ENCODE data around the gene FGF6. TPM values are rescaled to one million over a fixed set of nuclear protein-coding genes. Genes with fewer than 3 reads are reported as not detected.

The FGF6 gene
- total RNA-seq, 2 experiments from 2014 or later: not detected

GRCh38 chr12:4438834-4439596 is 6.6 kb downstream of the FGF6 start:
- Mint-ChIP-seq H3K36me3 (peaks cover 2% of the 10 kb centered on the region), H3K27ac (no peak overlapping the region), H3K4me3 (no peak overlapping the region), H3K9me3 (no peaks in the 10 kb centered on the region), H3K4me1 (peaks cover 9% of the 10 kb centered on the region), H3K27me3 (no peaks in the 10 kb centered on the region)
- no peak for DNase-seq

GRCh38 chr12:4435537-4435936 is 10.1 kb downstream of the FGF6 start:
- H3K4me3 Mint-ChIP-seq: no peak overlapping the region
- no peaks in the 10 kb centered on the region for H3K27me3 Mint-ChIP-seq
- H3K36me3 Mint-ChIP-seq: peaks cover 2% of the 10 kb centered on the region
- DNase-seq: no peak
- H3K27ac Mint-ChIP-seq: no peak overlapping the region
- H3K4me1 Mint-ChIP-seq: peaks cover 9% of the 10 kb centered on the region
- no peaks in the 10 kb centered on the region for H3K9me3 Mint-ChIP-seq

DNA sequence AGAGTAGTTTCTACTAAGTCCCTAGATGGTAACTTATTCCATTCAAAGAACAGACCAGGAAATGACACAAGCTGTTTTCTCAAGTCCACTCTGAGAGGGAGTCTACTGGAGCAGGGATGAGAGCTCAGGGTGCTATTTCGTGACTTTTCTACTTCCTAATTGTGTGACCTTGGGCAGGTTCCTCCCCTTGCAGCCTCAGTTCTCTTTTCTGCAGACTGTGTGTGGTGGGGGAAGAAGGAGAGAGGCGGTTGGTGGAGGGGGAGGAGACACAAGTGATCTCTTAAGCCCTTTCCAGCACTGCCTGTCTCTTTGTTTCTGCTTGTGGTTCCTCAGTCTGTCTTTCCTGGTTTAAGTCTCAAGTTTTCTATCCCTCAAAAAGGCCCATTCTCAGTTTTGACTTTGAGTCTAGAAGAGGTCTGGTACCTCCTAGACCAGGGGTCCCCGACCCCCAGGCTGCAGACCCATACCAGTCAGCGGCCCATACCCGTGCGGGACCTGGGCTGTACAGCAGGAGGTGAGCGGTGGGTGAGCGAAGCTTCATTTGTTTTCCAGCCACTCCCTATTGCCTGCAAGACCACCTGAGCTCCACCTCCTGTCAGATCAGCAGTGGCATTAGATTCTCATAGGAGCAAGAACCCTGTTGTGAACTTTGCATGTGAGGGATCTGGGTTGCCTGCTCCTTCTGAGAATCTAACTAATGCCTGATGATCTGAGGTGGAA is 10.7 kb downstream of the FGF6 start:
- no peak for DNase-seq
- peaks cover 2% of the 10 kb centered on the region for H3K36me3 Mint-ChIP-seq
- no peak overlapping the region for H3K27ac Mint-ChIP-seq
- H3K4me1 Mint-ChIP-seq: peaks cover 9% of the 10 kb centered on the region
- H3K27me3 Mint-ChIP-seq: no peaks in the 10 kb centered on the region
- no peaks in the 10 kb centered on the region for H3K9me3 Mint-ChIP-seq
- no peak overlapping the region for H3K4me3 Mint-ChIP-seq

GRCh38 chr12:4434301-4434700 is 11.3 kb downstream of the FGF6 start:
- Mint-ChIP-seq H3K36me3 (peaks cover 2% of the 10 kb centered on the region), H3K27me3 (no peaks in the 10 kb centered on the region), H3K9me3 (no peaks in the 10 kb centered on the region), H3K4me1 (peaks cover 4% of the 10 kb centered on the region), H3K4me3 (no peak overlapping the region), H3K27ac (no peak overlapping the region)
- no peak for DNase-seq

- DNase-seq: no peak
- H3K36me3 Mint-ChIP-seq: peaks cover 2% of the 10 kb centered on the region
- H3K4me1 Mint-ChIP-seq: no peaks in the 10 kb centered on the region
- H3K27me3 Mint-ChIP-seq: no peaks in the 10 kb centered on the region
- H3K9me3 Mint-ChIP-seq: no peaks in the 10 kb centered on the region
- no peak overlapping the region for H3K27ac Mint-ChIP-seq
- no peak overlapping the region for H3K4me3 Mint-ChIP-seq
Observed at GRCh38 chr12:4433745-4434058, 11.9 kb downstream of the FGF6 start.

DNA sequence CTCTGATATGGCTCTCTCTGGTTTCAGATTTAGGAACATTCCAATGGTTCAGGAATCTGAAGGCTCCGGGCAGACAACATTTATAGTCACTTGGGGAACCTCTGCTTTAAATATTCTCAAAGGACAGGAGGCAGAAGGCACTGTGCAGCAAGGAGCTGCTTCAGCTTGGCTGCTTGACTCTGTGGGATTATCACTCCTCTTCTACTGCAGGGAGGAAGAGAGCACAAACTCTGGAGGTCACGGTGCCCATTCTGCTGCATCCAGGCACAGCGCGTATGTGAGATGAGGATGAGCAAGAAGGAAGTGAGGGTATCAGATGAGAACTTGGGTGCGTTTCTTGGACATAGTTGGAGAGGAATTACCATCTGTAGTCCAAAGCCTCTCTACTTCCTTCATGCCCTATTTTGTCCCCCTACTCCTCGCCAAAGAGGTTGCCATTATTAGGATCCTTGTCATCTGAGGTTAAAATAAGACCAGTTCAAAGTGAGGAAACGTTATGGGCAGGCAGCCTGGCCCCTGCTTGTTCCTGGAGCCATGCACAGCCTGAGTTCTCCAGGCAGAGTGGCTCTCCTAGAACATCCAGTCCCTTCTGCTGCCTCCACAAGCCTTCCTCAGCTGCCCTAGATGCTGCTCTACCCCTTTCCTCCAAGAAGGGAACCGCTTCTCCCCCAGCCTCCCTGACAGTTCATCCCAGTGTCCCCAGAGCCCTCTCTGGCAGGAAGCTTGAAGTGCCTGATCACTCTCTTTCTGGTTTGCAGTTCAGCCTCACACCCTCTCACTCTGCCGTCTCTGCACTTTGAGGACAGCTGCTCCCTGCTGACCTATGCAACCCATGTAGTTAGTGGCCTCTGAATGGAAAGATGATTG is 12.5 kb downstream of the FGF6 start:
- Mint-ChIP-seq H3K4me3 (no peak overlapping the region), H3K9me3 (no peaks in the 10 kb centered on the region), H3K27me3 (no peaks in the 10 kb centered on the region), H3K4me1 (no peaks in the 10 kb centered on the region), H3K36me3 (peaks cover 2% of the 10 kb centered on the region), H3K27ac (no peak overlapping the region)
- DNase-seq: no peak

DNA sequence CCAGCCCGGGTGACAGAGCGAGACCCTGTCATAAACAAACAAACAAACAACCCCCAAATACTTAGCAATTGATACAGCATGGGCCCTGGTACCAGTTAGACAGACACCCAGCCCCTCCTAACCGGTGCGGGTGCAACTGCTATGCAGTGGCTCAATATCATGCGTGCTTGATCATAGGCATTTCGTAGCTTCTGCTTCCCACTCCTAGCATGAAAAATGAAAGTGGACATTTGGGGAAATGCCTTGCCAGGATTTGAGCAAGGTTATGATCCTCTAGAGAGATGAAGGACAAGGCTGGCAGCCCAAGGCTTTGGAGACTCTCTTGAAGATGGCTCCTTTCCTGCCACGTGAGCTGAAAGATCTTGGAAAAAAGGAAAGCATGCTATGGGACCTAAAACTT is 13.7 kb downstream of the FGF6 start:
- no peaks in the 10 kb centered on the region for H3K27me3 Mint-ChIP-seq
- H3K9me3 Mint-ChIP-seq: no peaks in the 10 kb centered on the region
- no peak for DNase-seq
- no peaks in the 10 kb centered on the region for H3K4me1 Mint-ChIP-seq
- no peak overlapping the region for H3K27ac Mint-ChIP-seq
- H3K36me3 Mint-ChIP-seq: peaks cover 2% of the 10 kb centered on the region
- H3K4me3 Mint-ChIP-seq: no peak overlapping the region

GRCh38 chr12:4431436-4431835 is 14.2 kb downstream of the FGF6 start:
- DNase-seq: no peak
- Mint-ChIP-seq H3K27me3 (no peaks in the 10 kb centered on the region), H3K27ac (no peak overlapping the region), H3K4me3 (no peak overlapping the region), H3K4me1 (no peaks in the 10 kb centered on the region), H3K9me3 (no peaks in the 10 kb centered on the region), H3K36me3 (peaks cover 2% of the 10 kb centered on the region)

GRCh38 chr12:4424422-4424821 is 21.2 kb downstream of the FGF6 start:
- no peak overlapping the region for H3K4me3 Mint-ChIP-seq
- no peaks in the 10 kb centered on the region for H3K27me3 Mint-ChIP-seq
- H3K36me3 Mint-ChIP-seq: no peaks in the 10 kb centered on the region
- H3K9me3 Mint-ChIP-seq: no peaks in the 10 kb centered on the region
- DNase-seq: no peak
- H3K27ac Mint-ChIP-seq: no peak overlapping the region
- peaks cover 2% of the 10 kb centered on the region for H3K4me1 Mint-ChIP-seq

DNA sequence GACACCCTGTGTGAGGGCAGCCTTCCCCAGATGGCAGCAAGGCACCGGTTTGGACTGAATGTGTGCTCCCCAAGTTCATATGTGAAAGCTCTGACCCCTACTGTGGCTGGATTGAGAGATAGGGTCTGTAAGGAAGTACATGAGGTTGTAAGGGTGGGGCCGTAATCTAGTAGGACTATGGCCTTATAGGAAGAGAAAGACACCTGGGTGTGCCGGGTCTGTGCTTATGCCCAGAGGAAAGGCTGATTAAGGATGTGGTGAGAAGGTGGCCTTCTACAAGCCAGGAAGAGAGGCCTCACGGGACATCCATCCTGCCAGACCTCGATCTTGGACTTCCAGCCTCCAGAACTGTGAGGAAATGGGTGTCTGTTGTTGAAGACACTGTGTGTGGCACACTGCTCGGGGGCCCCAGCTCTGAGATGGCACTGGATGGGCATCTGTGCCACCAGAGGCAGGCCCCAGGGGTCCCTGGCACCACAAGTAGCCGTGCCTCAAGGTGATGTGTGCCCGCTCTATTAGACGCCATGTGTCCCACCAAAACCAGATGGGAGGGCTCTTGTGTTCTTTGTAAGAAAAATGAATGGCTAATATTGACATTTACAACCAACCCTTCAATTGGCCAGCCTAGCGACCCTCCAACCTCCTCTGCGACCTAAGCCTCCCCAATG is 22.0 kb downstream of the FGF6 start:
- H3K27ac Mint-ChIP-seq: no peak overlapping the region
- H3K4me1 Mint-ChIP-seq: peaks cover 2% of the 10 kb centered on the region
- DNase-seq: no peak
- no peaks in the 10 kb centered on the region for H3K27me3 Mint-ChIP-seq
- no peak overlapping the region for H3K4me3 Mint-ChIP-seq
- no peaks in the 10 kb centered on the region for H3K9me3 Mint-ChIP-seq
- H3K36me3 Mint-ChIP-seq: no peaks in the 10 kb centered on the region

DNA sequence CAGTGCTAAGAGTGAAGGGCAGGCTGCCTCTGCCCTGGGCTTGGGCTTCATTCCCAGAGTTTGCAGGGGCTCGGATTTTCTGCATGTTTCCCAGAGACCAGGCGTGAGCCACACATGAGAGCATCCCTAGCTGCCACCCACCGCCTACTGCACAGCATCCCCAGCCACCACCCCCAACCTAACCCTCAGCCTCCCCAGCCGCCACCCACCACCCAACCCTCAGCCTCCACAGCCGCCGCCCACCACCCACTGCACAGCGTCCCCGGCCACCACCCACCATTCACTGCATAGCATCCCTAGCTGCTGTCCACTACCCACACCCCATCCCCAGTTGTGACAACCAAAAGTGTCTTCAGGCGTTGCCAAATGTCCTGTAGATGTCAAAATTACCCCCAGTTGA is 22.6 kb downstream of the FGF6 start:
- H3K36me3 Mint-ChIP-seq: no peaks in the 10 kb centered on the region
- no peak for DNase-seq
- H3K27me3 Mint-ChIP-seq: no peaks in the 10 kb centered on the region
- H3K4me3 Mint-ChIP-seq: no peak overlapping the region
- H3K9me3 Mint-ChIP-seq: no peaks in the 10 kb centered on the region
- peaks cover 2% of the 10 kb centered on the region for H3K4me1 Mint-ChIP-seq
- H3K27ac Mint-ChIP-seq: no peak overlapping the region

DNA sequence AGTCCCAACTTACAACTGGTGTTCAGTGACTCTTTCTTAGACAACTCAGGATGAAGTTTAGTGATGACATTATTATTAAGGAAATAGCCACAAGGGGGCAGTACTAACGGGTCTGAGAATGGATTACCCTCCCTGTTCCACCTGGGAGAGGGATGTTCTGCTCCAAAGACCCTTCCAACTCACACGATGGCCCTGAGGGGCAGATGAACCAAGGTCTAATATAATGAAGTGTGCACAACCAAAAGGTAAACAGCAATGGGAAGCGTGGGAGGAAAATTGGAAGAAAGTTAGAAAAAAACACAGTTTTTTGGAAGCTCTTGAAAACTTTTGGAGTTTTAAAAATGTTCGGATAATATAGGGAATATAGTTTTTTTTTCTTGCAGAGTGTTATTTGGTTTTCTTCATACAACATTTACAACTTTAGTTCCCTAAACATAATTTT is 24.0 kb downstream of the FGF6 start:
- H3K4me1 Mint-ChIP-seq: peaks cover 2% of the 10 kb centered on the region
- H3K27ac Mint-ChIP-seq: no peak overlapping the region
- no peak for DNase-seq
- H3K36me3 Mint-ChIP-seq: no peaks in the 10 kb centered on the region
- H3K4me3 Mint-ChIP-seq: no peak overlapping the region
- H3K27me3 Mint-ChIP-seq: peaks cover 5% of the 10 kb centered on the region
- H3K9me3 Mint-ChIP-seq: no peaks in the 10 kb centered on the region

- Mint-ChIP-seq H3K4me1 (peaks cover 3% of the 10 kb centered on the region), H3K4me3 (no peak overlapping the region), H3K9me3 (no peaks in the 10 kb centered on the region), H3K36me3 (no peaks in the 10 kb centered on the region), H3K27ac (no peak overlapping the region), H3K27me3 (peaks cover 19% of the 10 kb centered on the region)
- DNase-seq: no peak
Observed at GRCh38 chr12:4420138-4420670, 25.4 kb downstream of the FGF6 start.

- Mint-ChIP-seq H3K9me3 (no peaks in the 10 kb centered on the region), H3K36me3 (no peaks in the 10 kb centered on the region), H3K4me3 (no peak overlapping the region), H3K4me1 (peaks cover 7% of the 10 kb centered on the region), H3K27me3 (peaks cover 19% of the 10 kb centered on the region), H3K27ac (no peak overlapping the region)
- no peak for DNase-seq
Observed at GRCh38 chr12:4418913-4419312, 26.7 kb downstream of the FGF6 start.

DNA sequence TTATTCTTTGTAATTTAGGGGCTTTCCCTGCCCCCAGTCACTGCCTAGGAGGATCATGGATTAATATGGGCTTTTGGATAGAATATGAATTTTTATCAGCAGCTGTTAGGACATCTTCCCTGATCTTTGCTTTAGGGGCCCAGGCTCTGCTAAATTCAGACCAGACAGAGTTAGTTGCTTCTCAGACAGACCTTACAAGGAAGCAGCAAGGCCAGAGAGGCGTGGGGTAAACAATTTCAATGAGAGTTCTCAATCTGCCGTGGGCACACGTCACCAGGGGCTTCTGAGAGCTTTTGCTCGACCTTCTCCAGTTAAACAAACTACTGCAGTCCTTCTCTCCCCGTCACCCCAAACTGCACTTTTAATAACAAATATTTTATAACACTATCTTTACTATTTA is 27.7 kb downstream of the FGF6 start:
- H3K36me3 Mint-ChIP-seq: no peaks in the 10 kb centered on the region
- H3K9me3 Mint-ChIP-seq: no peaks in the 10 kb centered on the region
- H3K27me3 Mint-ChIP-seq: peaks cover 19% of the 10 kb centered on the region
- no peak overlapping the region for H3K27ac Mint-ChIP-seq
- no peak overlapping the region for H3K4me3 Mint-ChIP-seq
- H3K4me1 Mint-ChIP-seq: peaks cover 7% of the 10 kb centered on the region
- DNase-seq: no peak

Data from activated naive CD8-positive, alpha-beta T cell treated with anti-CD3 and anti-CD28 coated beads for 36 hours (primary cell).